NCI-H1930 (cell line): ENCODE data around the gene ADGRB2.

Source experiments
- DNase-seq, 2 experiments: peaks; one replicate each; lab custom pipeline; 2025; lab: John Stamatoyannopoulos, UW

ADGRB2 gene

DNA sequence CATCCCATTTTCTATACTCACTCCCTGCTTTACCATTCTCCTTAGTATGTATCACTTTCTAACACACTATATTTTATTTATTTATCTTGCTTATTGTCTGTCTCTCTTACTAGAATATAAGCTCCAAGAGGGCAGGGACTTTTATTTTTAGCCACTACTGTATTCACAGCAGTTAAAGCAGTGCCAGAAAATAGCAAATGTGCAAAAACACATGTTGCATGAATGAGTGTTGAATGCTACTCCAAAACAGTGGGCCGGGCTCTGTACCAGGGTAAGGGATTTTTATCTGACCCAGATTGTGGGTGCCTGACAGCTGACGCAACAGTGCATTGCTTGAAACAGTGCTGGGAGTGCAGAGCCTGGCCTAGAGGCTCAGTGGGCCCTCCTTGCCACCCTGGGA is 85.0 kb downstream of the ADGRB2 start:
- DNase-seq = no peak

DNA sequence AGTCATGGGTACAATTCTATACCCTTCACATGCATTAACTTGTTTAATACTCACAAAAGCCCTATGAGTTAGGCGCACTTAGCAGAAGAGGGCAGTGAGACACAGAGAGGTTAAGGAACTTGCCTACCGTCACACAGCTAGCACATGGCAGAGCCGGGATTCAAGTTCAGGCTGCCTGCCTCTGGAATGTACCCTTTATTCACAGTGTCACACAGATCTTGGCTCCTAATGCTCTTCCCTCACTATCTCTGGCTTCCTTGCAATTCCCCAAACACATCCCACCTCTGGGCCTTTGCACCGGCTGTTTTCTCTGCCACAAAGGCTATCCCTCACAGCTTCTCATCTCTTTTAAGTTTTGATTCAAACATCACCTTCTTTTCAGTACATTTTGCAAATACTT is 85.5 kb downstream of the ADGRB2 start:
- DNase-seq = no peak

DNA sequence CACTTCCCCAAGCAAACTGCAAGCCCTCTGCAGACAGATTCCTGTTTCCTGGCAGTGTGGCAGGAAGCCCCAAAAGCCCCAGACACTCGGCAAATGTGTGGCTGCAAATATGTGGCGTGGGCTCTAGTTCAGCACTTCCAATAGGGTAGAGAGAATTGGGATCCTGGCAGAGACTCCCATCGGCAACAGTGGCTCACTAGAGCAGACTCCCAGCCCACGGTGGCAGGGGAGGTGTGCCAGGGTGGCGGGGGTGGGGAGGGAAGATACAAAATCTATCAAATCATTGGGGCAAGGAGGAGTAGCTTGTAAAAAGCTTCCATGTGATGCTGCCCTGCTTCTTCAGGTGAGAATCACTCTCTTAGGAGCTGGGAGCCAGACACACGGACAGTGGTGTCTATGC is 86.2 kb downstream of the ADGRB2 start:
- no peak for DNase-seq

DNA sequence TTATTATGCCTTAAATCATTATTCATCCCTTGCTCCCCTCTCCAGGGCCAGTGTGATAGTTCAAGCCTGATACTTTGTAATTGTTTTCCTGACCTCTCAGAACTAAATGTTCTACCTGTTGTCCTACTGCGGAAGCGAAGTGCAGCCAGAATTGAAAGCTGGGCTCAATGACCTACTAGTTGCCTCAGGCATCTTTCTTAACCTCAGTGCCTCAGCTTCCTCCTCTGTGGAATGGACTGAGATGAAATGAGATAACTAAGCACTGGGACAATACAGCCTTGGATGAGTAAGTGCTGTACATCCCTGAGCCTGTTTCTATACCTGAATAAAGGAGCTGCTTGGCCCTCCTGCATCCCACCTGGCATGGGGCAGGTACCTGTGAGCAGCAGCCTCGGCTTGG is 86.7 kb downstream of the ADGRB2 start:
- DNase-seq = no peak
